ENCODE data around the gene WHRN.

WHRN gene

DNA sequence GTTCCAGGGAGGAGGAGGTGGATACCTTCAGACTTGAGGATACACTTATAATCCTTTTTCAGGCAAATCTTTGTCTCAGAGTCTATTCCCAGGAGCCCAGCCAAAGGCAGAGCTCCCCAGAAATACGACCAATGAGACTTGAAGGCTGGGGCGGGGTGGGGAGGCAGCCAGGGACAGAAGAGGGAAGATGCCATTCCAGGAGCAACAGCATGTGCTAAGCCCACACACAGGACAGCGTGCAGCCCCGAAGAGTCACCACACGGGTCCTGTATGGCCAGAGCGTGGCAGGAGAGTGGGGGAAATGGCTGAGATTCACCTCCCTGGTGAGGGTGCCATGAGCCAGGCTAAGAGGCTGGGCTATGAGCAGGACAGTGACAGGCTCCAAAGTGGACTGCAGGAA, 35.2 kb downstream of the WHRN start:
- Histone ChIP-seq H3K36me3 (ENCODE audit: insufficient read depth, low read length) (no peaks in the 10 kb centered on the region; the same call in 1 of the 2 replicates), H3K9ac (ENCODE audit: insufficient read length) (no peak overlapping the region), H3K4me3 (no peak overlapping the region), H3K27ac (no peak overlapping the region), H3K9me3 (ENCODE audit: low read depth, low read length) (no peaks in the 10 kb centered on the region)
- TF ChIP-seq POLR2AphosphoS5 (IDR thresholded peaks at IDR 0.05; ENCODE audit: borderline replicate concordance, low read depth, low read length) (no peak), FOXP2 (optimal IDR thresholded peaks at IDR 0.05; ENCODE audit: control extremely low read depth, extremely low read length, insufficient read depth) (no peak), EZH2 (IDR thresholded peaks at IDR 0.05) (no peak)
- DNase-seq (ENCODE audit: low read depth, low spot score), result no peak

DNA sequence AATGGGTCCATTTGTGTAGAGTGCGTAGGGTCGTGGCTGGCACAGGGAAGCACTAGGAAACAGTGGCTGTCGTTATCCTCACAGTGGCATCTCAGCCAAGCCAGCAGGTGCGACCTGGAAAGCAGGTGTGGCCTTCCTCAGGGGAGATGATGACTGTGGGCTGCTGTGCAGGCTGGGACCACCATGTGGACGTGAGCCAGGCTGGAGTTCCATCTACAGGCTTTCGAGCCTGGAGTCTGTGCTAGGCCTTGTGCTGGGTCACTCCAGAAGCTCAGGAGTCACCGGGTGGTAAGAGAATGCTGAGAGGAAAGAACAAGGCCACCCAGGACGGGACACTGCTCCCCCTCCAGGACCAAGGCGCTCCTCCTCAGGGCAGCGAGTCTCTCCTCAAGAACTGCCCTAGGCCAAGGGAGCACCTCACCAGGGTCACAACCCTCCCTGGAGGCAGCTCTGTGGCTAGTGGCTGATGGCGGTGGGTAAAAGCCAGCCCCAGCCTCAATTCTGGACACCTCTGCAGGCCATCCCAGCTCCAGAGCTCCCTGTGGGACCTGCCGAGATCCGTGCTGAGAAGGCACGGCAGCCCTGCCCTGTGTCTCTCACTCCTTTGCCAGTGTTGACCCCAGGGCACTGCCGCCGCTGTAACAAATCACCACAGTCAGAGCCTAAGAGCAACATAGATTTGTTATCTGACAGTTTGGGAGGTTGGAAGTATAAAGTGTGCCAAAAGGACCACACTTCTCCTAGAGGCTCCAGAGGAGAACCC, 36.0 kb downstream of the WHRN start:
- Histone ChIP-seq H3K9me3 (ENCODE audit: low read depth, low read length) (no peaks in the 10 kb centered on the region), H3K4me3 (no peak overlapping the region), H3K36me3 (ENCODE audit: insufficient read depth, low read length) (no peaks in the 10 kb centered on the region; the same call in 1 of the 2 replicates), H3K9ac (ENCODE audit: insufficient read length) (no peak overlapping the region), H3K27ac (no peak overlapping the region)
- no peak for TF ChIP-seq POLR2AphosphoS5 (IDR thresholded peaks at IDR 0.05; ENCODE audit: borderline replicate concordance, low read depth, low read length)
- no peak for TF ChIP-seq FOXP2 (optimal IDR thresholded peaks at IDR 0.05; ENCODE audit: control extremely low read depth, extremely low read length, insufficient read depth)
- no peak for TF ChIP-seq EZH2 (IDR thresholded peaks at IDR 0.05)
- no peak for DNase-seq (ENCODE audit: low read depth, low spot score)

DNA sequence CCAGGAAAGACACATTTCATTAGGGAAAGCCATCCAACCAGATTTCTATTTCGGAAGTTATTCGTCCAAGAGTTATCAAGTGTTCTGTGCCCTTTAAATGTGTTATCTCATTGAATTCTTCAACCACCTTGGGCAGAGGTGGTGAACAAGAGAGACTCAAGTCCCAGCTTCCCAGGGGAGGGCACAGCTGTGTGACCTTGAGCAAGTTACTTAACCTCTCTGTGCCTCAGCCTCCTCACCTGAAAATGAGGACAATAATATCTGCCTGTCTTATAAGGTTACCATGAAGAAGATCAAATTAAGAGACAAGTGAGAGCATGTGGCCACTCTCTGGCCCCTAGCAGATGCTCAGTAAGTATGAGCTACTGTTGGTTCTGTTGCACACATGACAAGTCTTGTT, 37.4 kb downstream of the WHRN start:
- H3K27ac ChIP-seq, result no peak overlapping the region
- TF ChIP-seq POLR2AphosphoS5 (IDR thresholded peaks at IDR 0.05; ENCODE audit: borderline replicate concordance, low read depth, low read length) (no peak), EZH2 (IDR thresholded peaks at IDR 0.05) (no peak), FOXP2 (optimal IDR thresholded peaks at IDR 0.05; ENCODE audit: control extremely low read depth, extremely low read length, insufficient read depth) (no peak)
- H3K36me3 ChIP-seq (ENCODE audit: insufficient read depth, low read length), result no peaks in the 10 kb centered on the region; the same call in 1 of the 2 replicates
- H3K9me3 ChIP-seq (ENCODE audit: low read depth, low read length), result no peaks in the 10 kb centered on the region
- H3K4me3 ChIP-seq, result no peak overlapping the region
- DNase-seq (ENCODE audit: low read depth, low spot score), result no peak
- H3K9ac ChIP-seq (ENCODE audit: insufficient read length), result no peak overlapping the region

DNA sequence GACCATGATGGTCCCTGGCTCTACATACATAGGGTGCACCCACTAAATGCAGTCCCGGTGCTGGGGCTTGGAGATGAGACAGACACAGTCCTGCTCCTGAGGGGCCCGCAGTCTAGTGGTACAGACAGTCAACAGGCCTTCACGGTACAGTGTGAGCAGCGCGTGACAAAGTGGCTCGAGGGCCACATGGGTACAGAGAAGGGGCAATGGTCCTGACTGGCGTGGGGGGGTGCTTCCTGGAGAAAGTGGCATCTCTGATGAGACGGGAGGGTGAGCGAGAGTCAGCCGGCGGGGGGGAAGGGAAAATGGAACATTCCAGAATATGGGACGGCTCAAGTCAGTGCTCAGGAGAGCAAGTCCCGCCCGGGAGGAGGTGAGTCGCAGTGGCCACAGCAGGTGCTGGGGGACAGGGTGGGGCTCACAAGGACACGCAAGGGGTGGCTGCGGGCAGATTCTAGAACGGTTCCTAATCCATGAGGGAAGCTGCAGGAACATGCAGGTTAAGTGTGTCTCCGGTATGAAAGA, 38.0 kb downstream of the WHRN start:
- no peak overlapping the region for H3K4me3 ChIP-seq
- H3K9ac ChIP-seq (ENCODE audit: insufficient read length), result no peak overlapping the region
- no peak overlapping the region for H3K27ac ChIP-seq
- no peaks in the 10 kb centered on the region for H3K9me3 ChIP-seq (ENCODE audit: low read depth, low read length)
- no peaks in the 10 kb centered on the region; the same call in 1 of the 2 replicates for H3K36me3 ChIP-seq (ENCODE audit: insufficient read depth, low read length)
- no peak for DNase-seq (ENCODE audit: low read depth, low spot score)
- TF ChIP-seq FOXP2 (optimal IDR thresholded peaks at IDR 0.05; ENCODE audit: control extremely low read depth, extremely low read length, insufficient read depth) (no peak), POLR2AphosphoS5 (IDR thresholded peaks at IDR 0.05; ENCODE audit: borderline replicate concordance, low read depth, low read length) (no peak)

DNA sequence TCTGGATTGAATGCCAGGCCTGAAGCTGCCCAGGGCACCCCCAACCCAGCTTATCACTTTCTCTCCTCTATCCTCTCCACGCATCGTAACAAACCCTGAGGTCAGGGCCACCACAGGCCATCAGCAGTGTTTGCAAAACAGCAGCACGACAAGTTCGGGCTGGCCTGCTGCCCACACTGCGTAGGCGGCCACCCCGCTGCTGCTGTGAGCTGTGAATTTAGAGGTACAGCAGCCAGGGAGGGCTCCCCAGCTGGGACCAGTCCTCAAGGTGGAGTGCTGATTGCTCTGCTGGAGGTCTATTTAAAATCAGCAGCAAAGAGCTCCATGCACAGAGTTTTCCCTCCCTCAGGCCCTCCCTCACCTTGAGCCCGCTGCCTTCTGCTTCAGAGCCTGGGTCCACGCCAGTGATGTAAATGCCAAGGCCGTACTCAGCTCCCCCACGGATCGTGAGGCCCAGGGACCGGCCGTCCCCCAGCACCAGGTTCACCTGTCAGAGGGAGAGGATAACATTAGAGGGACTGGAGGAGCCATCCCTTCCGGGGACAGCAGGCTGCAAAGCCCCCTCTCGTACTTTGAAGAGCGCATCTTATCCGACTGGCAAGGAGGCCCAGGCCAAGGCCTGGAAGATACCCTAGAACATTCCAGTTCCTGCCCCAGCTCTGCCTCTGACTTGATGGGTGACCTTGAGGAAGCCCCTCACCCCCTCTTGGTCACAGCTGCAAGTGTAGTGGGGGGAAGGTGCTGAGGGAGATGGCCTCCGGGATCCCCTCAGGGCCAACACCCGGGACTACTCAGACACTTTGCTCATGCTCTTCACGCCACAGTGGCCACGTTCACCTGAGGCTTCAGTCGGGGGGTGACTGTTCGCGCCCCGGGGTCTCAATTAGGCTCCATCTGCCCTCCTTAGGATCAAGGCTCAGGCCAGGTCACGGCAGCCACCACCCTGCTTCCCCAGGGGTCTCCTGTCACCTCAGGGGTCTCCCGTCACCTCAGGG, 39.1 kb downstream of the WHRN start:
- Histone ChIP-seq H3K4me3 (no peak overlapping the region), H3K9ac (ENCODE audit: insufficient read length) (no peak overlapping the region), H3K9me3 (ENCODE audit: low read depth, low read length) (no peaks in the 10 kb centered on the region), H3K27ac (no peak overlapping the region), H3K36me3 (ENCODE audit: insufficient read depth, low read length) (no peaks in the 10 kb centered on the region; the same call in 1 of the 2 replicates)
- no peak for TF ChIP-seq POLR2AphosphoS5 (IDR thresholded peaks at IDR 0.05; ENCODE audit: borderline replicate concordance, low read depth, low read length)
- TF ChIP-seq EZH2 (IDR thresholded peaks at IDR 0.05), result no peak
- TF ChIP-seq FOXP2 (optimal IDR thresholded peaks at IDR 0.05; ENCODE audit: control extremely low read depth, extremely low read length, insufficient read depth), result no peak
- DNase-seq (ENCODE audit: low read depth, low spot score), result no peak

DNA sequence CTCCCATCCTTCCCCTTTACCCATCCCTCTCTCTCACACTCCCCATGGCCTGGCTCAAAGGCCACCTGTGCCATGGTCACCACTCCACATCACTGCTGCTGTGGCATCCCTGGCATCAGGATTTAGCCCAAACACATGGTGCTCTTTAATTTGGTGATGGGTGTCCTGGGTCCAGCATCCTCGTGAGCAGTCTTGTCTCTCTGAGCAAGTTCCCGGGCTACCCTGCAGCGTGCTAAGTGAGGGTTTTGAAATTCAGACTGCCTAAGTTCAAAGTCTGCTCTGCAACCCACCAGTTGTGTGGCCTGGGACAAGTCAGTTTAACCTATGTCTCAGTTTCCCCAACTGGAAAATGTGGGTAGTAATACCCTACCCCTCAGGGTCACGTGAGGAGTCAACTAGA, 39.9 kb downstream of the WHRN start:
- H3K9me3 ChIP-seq (ENCODE audit: low read depth, low read length), result no peaks in the 10 kb centered on the region
- H3K9ac ChIP-seq (ENCODE audit: insufficient read length), result no peak overlapping the region
- H3K27ac ChIP-seq, result no peak overlapping the region
- TF ChIP-seq EZH2 (IDR thresholded peaks at IDR 0.05) (no peak), FOXP2 (optimal IDR thresholded peaks at IDR 0.05; ENCODE audit: control extremely low read depth, extremely low read length, insufficient read depth) (no peak), POLR2AphosphoS5 (IDR thresholded peaks at IDR 0.05; ENCODE audit: borderline replicate concordance, low read depth, low read length) (no peak)
- no peak for DNase-seq (ENCODE audit: low read depth, low spot score)
- no peak overlapping the region for H3K4me3 ChIP-seq
- H3K36me3 ChIP-seq (ENCODE audit: insufficient read depth, low read length), result no peaks in the 10 kb centered on the region; the same call in 1 of the 2 replicates

DNA sequence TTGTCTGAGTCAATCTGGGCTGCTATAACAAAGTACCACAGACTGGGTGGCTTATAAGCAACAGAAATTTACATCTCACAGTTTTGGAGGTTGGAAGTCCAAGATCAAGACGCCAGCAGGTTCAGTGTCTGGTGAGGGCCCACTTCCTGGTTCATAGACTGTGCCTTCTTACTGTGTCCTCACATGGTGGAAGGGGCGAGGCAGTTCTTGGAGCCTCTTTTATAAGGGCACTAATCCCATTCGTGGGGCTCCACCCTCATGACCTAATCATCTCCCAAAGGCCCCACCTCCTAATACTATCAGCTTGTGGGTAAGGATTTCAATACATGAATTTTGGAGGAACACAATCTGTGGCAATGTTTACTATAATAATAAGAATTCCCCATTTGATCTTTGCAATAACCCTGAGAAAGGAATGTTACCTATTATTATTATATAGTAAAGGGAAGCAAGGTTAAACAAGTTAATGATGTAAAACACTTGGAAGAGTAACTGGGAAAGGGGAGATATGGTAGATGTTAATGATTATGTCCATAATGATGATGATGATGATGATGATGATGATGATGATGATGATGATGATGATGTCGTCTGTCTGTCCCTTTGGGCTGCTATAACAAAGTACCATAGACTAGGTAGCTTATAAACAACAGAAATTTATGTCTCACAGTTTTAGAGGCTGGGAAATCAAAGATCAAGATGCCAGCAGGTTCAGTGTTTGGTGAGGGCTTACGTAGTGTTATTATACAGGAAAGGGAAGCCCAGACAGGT, 40.8 kb downstream of the WHRN start:
- Histone ChIP-seq H3K9me3 (ENCODE audit: low read depth, low read length) (no peaks in the 10 kb centered on the region), H3K27ac (no peak overlapping the region), H3K4me3 (no peak overlapping the region), H3K36me3 (ENCODE audit: insufficient read depth, low read length) (no peaks in the 10 kb centered on the region; the same call in 1 of the 2 replicates), H3K9ac (ENCODE audit: insufficient read length) (no peak overlapping the region)
- TF ChIP-seq POLR2AphosphoS5 (IDR thresholded peaks at IDR 0.05; ENCODE audit: borderline replicate concordance, low read depth, low read length), result no peak
- no peak for TF ChIP-seq EZH2 (IDR thresholded peaks at IDR 0.05)
- TF ChIP-seq FOXP2 (optimal IDR thresholded peaks at IDR 0.05; ENCODE audit: control extremely low read depth, extremely low read length, insufficient read depth), result no peak
- DNase-seq (ENCODE audit: low read depth, low spot score), result no peak

Data from SK-N-MC (cell line).